H9 (cell line): ENCODE results near the gene CXXC5. TPM values are rescaled to one million over a fixed set of nuclear protein-coding genes. Genes with fewer than 3 reads are reported as not detected.

Experiments
- DNase-seq: peaks from one replicate; pipeline ENCODE4 v3.0.0-alpha.2; 2017
- H2AFZ ChIP-seq: one replicate; pipeline ENCODE4 v1.6.1; 2013; ENCODE audit warnings: mild to moderate bottlenecking, low read length, control low read depth, moderate library complexity
- H2AK5ac ChIP-seq: 2 replicates; pipeline ENCODE4 v1.6.1; 2013; ENCODE audit warnings: low read length, control low read depth, mixed read lengths; ENCODE audit not compliant: insufficient read length
- H2BK120ac ChIP-seq: one replicate; pipeline ENCODE4 v1.6.1; 2013; ENCODE audit warnings: low read depth, mild to moderate bottlenecking, low read length, control low read depth, inconsistent platforms; ENCODE audit not compliant: poor library complexity, severe bottlenecking
- H2BK12ac ChIP-seq: 2 replicates; pipeline ENCODE4 v1.6.1; 2013; ENCODE audit warnings: low read length, control low read depth, mixed read lengths, low read depth; ENCODE audit not compliant: insufficient read length
- H2BK15ac ChIP-seq: 2 replicates; pipeline ENCODE4 v1.6.1; 2013; ENCODE audit warnings: low read depth, low read length, control low read depth
- H2BK20ac ChIP-seq: one replicate; pipeline ENCODE4 v1.6.1; 2013; ENCODE audit warnings: low read depth, mild to moderate bottlenecking, low read length, control low read depth, inconsistent platforms; ENCODE audit not compliant: poor library complexity, severe bottlenecking
- H2BK5ac ChIP-seq: 2 replicates; pipeline ENCODE4 v1.6.1; 2013; ENCODE audit warnings: low read length, control low read depth, mixed read lengths; ENCODE audit not compliant: insufficient read length
- H3K14ac ChIP-seq: 2 replicates; pipeline ENCODE4 v1.6.1; 2013; ENCODE audit warnings: low read length, control low read depth; ENCODE audit not compliant: insufficient read depth
- H3K18ac ChIP-seq: 2 replicates; pipeline ENCODE4 v1.6.1; 2013; ENCODE audit warnings: low read depth, mild to moderate bottlenecking, mixed read lengths, low read length, control low read depth; ENCODE audit not compliant: insufficient read length
- H3K23ac ChIP-seq: 2 replicates; pipeline ENCODE4 v1.6.1; 2013; ENCODE audit warnings: low read length, control low read depth, mixed read lengths, low read depth; ENCODE audit not compliant: insufficient read length
- H3K23me2 ChIP-seq: 2 replicates; pipeline ENCODE4 v1.6.1; 2013; ENCODE audit warnings: low read depth, mild to moderate bottlenecking, mixed read lengths, low read length, control low read depth; ENCODE audit not compliant: insufficient read length, poor library complexity, severe bottlenecking
- H3K27ac ChIP-seq: 2 replicates; pipeline ENCODE4 v1.5.1; 2013; ENCODE audit warnings: low read length, control low read depth, mixed read lengths, low read depth; ENCODE audit not compliant: insufficient read length
- H3K27me3 ChIP-seq: 2 replicates; pipeline ENCODE4 v1.6.1; 2013; ENCODE audit warnings: low read length, control low read depth, inconsistent platforms; ENCODE audit not compliant: insufficient read depth
- H3K4ac ChIP-seq: 2 replicates; pipeline ENCODE4 v1.6.1; 2013; ENCODE audit warnings: low read depth, mild to moderate bottlenecking, control low read depth, inconsistent platforms, low read length, moderate library complexity
- H3K4me1 ChIP-seq: 2 replicates; pipeline ENCODE4 v1.6.1; 2013; ENCODE audit warnings: low read length, control low read depth, inconsistent platforms; ENCODE audit not compliant: insufficient read depth
- H3K4me2 ChIP-seq: 2 replicates; pipeline ENCODE4 v1.6.1; 2013; ENCODE audit warnings: low read length, control low read depth, mixed read lengths; ENCODE audit not compliant: insufficient read length, insufficient read depth
- H3K56ac ChIP-seq: 2 replicates; pipeline ENCODE4 v1.6.1; 2013; ENCODE audit warnings: low read depth, mild to moderate bottlenecking, mixed read lengths, low read length, control low read depth; ENCODE audit not compliant: insufficient read length
- H3K79me1 ChIP-seq: 2 replicates; pipeline ENCODE4 v1.6.1; 2013; ENCODE audit warnings: low read depth, mild to moderate bottlenecking, moderate library complexity, low read length, control low read depth, inconsistent platforms; ENCODE audit not compliant: insufficient read depth, poor library complexity, severe bottlenecking
- H3K79me2 ChIP-seq: 2 replicates; pipeline ENCODE4 v1.6.1; 2013; ENCODE audit warnings: low read length, control low read depth, inconsistent platforms; ENCODE audit not compliant: insufficient read depth
- H3K9ac ChIP-seq: 2 replicates; pipeline ENCODE4 v1.6.1; 2013; ENCODE audit warnings: low read length, control low read depth, mixed read lengths; ENCODE audit not compliant: insufficient read length; ENCODE audit errors: extremely low read depth
- H3K9me3 ChIP-seq: one replicate; pipeline ENCODE4 v1.6.1; 2013; ENCODE audit warnings: low read depth, low read length, inconsistent platforms; ENCODE audit not compliant: control insufficient read depth
- H3T11ph ChIP-seq: one replicate; pipeline ENCODE4 v1.6.1; 2013; ENCODE audit warnings: mild to moderate bottlenecking, low read length, control low read depth, inconsistent platforms
- H4K20me1 ChIP-seq: one replicate; pipeline ENCODE4 v1.6.1; 2013; ENCODE audit not compliant: control insufficient read depth, insufficient read length, insufficient read depth
- H4K5ac ChIP-seq: 2 replicates; pipeline ENCODE4 v1.6.1; 2013; ENCODE audit warnings: low read depth, mild to moderate bottlenecking, mixed read lengths, low read length, control low read depth; ENCODE audit not compliant: insufficient read length
- H4K8ac ChIP-seq: replicated peaks from 2 replicates; pipeline ENCODE4 v1.6.1; 2013; ENCODE audit warnings: low read length, control low read depth, mixed read lengths, low read depth; ENCODE audit not compliant: insufficient read length
- H4K91ac ChIP-seq: 2 replicates; pipeline ENCODE4 v1.6.1; 2013; ENCODE audit warnings: low read depth, mild to moderate bottlenecking, moderate library complexity, mixed read lengths, low read length, control low read depth; ENCODE audit not compliant: insufficient read length
- H3K27ac Mint-ChIP-seq, 3 experiments: 2 replicates in 2 of 3; 3 replicates in 1 of 3; pipeline ENCODE4 v1.8.0; 2020 to 2021; ENCODE audit warnings: mixed read lengths in 3 of 3, mild to moderate bottlenecking in 1 of 3, moderate library complexity in 1 of 3
- H3K27me3 Mint-ChIP-seq: 2 replicates; pipeline ENCODE4 v1.8.0; 2021; ENCODE audit warnings: low read depth, mild to moderate bottlenecking, moderate library complexity, mixed read lengths
- H3K36me3 Mint-ChIP-seq, 3 experiments: 2 replicates in 2 of 3; 3 replicates in 1 of 3; pipeline ENCODE4 v1.8.0; 2020 to 2021; ENCODE audit warnings: low read depth in 3 of 3, mixed read lengths in 3 of 3; ENCODE audit not compliant: insufficient read depth in 1 of 3
- H3K4me1 Mint-ChIP-seq, 2 experiments: 2 replicates each; pipeline ENCODE4 v1.8.0; 2020; ENCODE audit warnings: mixed read lengths in 2 of 2
- H3K4me3 Mint-ChIP-seq, 2 experiments: 2 replicates in 1 of 2; 3 replicates in 1 of 2; pipeline ENCODE4 v1.8.0; 2020 to 2021; ENCODE audit warnings: mild to moderate bottlenecking in 2 of 2, mixed read lengths in 2 of 2, moderate library complexity in 1 of 2
- H3K9me3 Mint-ChIP-seq, 2 experiments: 2 replicates in 1 of 2; 3 replicates in 1 of 2; pipeline ENCODE4 v1.8.0; 2020; ENCODE audit warnings: mild to moderate bottlenecking in 2 of 2, mixed read lengths in 2 of 2, moderate library complexity in 1 of 2
- WGBS: extraction: QIAGEN DNeasy Blood & Tissue Kit; methylation state at CpG from one replicate; pipeline ENCODE4 v1.1.7; 2013; ENCODE audit warnings: missing lambda C conversion rate, low lambda C conversion rate, mixed read lengths; ENCODE audit not compliant: insufficient read length; ENCODE audit errors: extremely low coverage; 5-methylcytosine and 5-hydroxymethylcytosine counted together
- total RNA-seq: library from RNA; stranded (reverse); gene quantifications from 2 replicates; pipeline ENCODE4 v1.2.1, GENCODE V29; 2021
- TF ChIP-seq, protein P1 (sequence below): fragments of 200-600 bp; sonication (generic); conservative IDR thresholded peaks from 3 replicates; pipeline ENCODE4 v1.8.0; 2021; ENCODE audit warnings: antibody characterized with exemption, mild to moderate bottlenecking

The CXXC5 gene
- total RNA-seq, 1 experiment from 2014 or later: 105 TPM

- no peak overlapping the region for H3K27ac Mint-ChIP-seq
- Histone ChIP-seq H2BK12ac (no peak overlapping the region), H3K27ac (no peak overlapping the region), H2BK20ac (no peak overlapping the region), H4K5ac (no peak overlapping the region), H3K23me2 (no peaks in the 10 kb centered on the region), H3K79me1 (no peaks in the 10 kb centered on the region), H2AK5ac (no peak overlapping the region), H3K9me3 (no peaks in the 10 kb centered on the region), H3K14ac (no peak overlapping the region), H3K4me1 (peaks cover 23% of the 10 kb centered on the region; the same call in 1 of the 2 replicates), H3K56ac (no peak overlapping the region), H3K9ac (no peak overlapping the region), H3K4ac (no peak overlapping the region), H2BK15ac (no peak overlapping the region), H2BK120ac (no peak overlapping the region), H2AFZ (no peak overlapping the region), H3K23ac (no peak overlapping the region), H4K8ac (no peak overlapping the region), H4K91ac (no peak overlapping the region), H3T11ph (no peak overlapping the region), H3K79me2 (no peaks in the 10 kb centered on the region), H4K20me1 (no peaks in the 10 kb centered on the region), H3K27me3 (no peaks in the 10 kb centered on the region), H3K18ac (no peak overlapping the region), H3K4me2 (no peak overlapping the region), H2BK5ac (no peak overlapping the region)
- peaks cover 49 to 58% of the 10 kb centered on the region in 2 experiments for H3K4me1 Mint-ChIP-seq
- peaks cover 6% of the 10 kb centered on the region for H3K27me3 Mint-ChIP-seq
- DNase-seq: no peak
- TF ChIP-seq, protein P1, sequence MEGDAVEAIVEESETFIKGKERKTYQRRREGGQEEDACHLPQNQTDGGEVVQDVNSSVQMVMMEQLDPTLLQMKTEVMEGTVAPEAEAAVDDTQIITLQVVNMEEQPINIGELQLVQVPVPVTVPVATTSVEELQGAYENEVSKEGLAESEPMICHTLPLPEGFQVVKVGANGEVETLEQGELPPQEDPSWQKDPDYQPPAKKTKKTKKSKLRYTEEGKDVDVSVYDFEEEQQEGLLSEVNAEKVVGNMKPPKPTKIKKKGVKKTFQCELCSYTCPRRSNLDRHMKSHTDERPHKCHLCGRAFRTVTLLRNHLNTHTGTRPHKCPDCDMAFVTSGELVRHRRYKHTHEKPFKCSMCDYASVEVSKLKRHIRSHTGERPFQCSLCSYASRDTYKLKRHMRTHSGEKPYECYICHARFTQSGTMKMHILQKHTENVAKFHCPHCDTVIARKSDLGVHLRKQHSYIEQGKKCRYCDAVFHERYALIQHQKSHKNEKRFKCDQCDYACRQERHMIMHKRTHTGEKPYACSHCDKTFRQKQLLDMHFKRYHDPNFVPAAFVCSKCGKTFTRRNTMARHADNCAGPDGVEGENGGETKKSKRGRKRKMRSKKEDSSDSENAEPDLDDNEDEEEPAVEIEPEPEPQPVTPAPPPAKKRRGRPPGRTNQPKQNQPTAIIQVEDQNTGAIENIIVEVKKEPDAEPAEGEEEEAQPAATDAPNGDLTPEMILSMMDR: no peak
- H3K36me3 Mint-ChIP-seq: peaks cover 1 to 2% (median 2%) of the 10 kb centered on the region in 3 experiments; a peak in 5 of 7 replicates
- no peaks in the 10 kb centered on the region; a peak in 1 of 5 replicates for H3K9me3 Mint-ChIP-seq
- no CpG with 5 or more reads among the region's 1 CpG for WGBS
- no peak overlapping the region for H3K4me3 Mint-ChIP-seq
These were observed 13.0 kb upstream of the CXXC5 start for GRCh38 chr5:139635191-139635590.
